ENCODE results near the gene OR4D11. TPM values are rescaled to one million over a fixed set of nuclear protein-coding genes. Genes with fewer than 3 reads are reported as not detected.

Gene OR4D11
- not detected in 5 replicates for total RNA-seq (2022; extraction: Qiagen RNA extraction)

GRCh38 chr11:59503276-59503675, at the start of gene OR4D11:
OR4D11 (plus strand) TSS chr11:59503576; CDS start chr11:59503576, 0 bp downstream.

GRCh38 chr11:59456661-59457060, 46.7 kb upstream of the OR4D11 start, which contains the start of gene OR4D6:
OR4D6 (plus strand) TSS chr11:59456961; CDS start chr11:59456961, 0 bp downstream.

GRCh38 chr11:59473015-59473414, 30.4 kb upstream of the OR4D11 start, which contains the start of gene OR4D10:
OR4D10 (plus strand) TSS chr11:59473315; CDS start chr11:59477430, 4,115 bp downstream.

GRCh38 chr11:59510941-59511589, 7.7 kb downstream of the OR4D11 start, which contains the start of gene OR4D9:
OR4D9 (plus strand) TSS chr11:59511539; CDS start chr11:59514913, 3,374 bp downstream.

Other genes starting within 250 kb of the OR4D11 start
- gene OR5AN1, start 144.7 kb upstream of the OR4D11 start, total RNA-seq (2022; extraction: Qiagen RNA extraction): not detected in 5 replicates
- not detected in 5 replicates for gene OR5A2, start 77.2 kb upstream of the OR4D11 start, total RNA-seq (2022; extraction: Qiagen RNA extraction)
- gene OR5A1, start 67.1 kb upstream of the OR4D11 start, total RNA-seq (2022; extraction: Qiagen RNA extraction): not detected in 5 replicates
- not detected in 5 replicates for gene OR4D6, start 46.6 kb upstream of the OR4D11 start, total RNA-seq (2022; extraction: Qiagen RNA extraction)
- not detected in 5 replicates for gene OR4D10, start 30.3 kb upstream of the OR4D11 start, total RNA-seq (2022; extraction: Qiagen RNA extraction)
- gene OR4D9, start 8.0 kb downstream of the OR4D11 start, total RNA-seq (2022; extraction: Qiagen RNA extraction): not detected in 5 replicates
- gene OSBP, start 112.2 kb downstream of the OR4D11 start, total RNA-seq (2022; extraction: Qiagen RNA extraction): 27.6 to 36.5 TPM (median 28.5 TPM) in 5 replicates
- gene PATL1, start 165.5 kb downstream of the OR4D11 start, total RNA-seq (2022; extraction: Qiagen RNA extraction): 41.8 to 48.5 TPM (median 46.9 TPM) in 5 replicates
- not detected in 5 replicates for gene OR10V1, start 210.3 kb downstream of the OR4D11 start, total RNA-seq (2022; extraction: Qiagen RNA extraction)

Data from A549 treated with AZD2906 at 1 μM for 4 hours (cell line).